ENCODE results near the gene MED15. TPM values are rescaled to one million over a fixed set of nuclear protein-coding genes. Genes with fewer than 3 reads are reported as not detected.

The MED15 gene
- total and polyA plus RNA-seq, 10 of the 15 experiments (the other 5 are each of a cell fraction or from before 2014, with no cell fraction given) = 1.4 to 75.2 (median 26.9) TPM

DNA sequence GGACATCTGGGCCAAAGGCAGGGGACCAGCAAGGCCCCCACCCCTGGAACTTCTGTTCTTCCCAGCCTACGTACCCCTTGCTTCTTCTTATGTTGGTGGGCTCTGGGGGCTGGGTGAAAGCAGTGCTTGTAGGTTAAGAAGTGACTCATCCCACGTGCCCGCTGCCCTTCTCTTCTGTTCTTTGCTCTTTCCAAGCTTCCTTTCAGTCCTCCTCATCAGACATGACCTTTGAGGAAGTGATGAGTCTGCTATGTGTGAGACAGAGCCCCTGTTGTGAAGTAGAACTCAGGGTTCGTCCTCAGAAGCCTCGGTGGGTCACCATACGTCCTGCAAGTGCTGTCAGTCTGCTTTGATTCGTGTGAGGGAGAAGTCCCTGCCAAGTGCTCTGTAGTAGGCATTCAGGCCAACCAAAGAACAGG lies 12.7 kb downstream of the MED15 start:
- no TSS peak for BruUV-seq (replicated peaks)
- peaks cover 24% of the 10 kb centered on the region for H3K4me1 ChIP-seq (ENCODE audit: control insufficient read depth, insufficient read depth, low read length)

More for the DNA sequence above, 12.7 kb downstream of the MED15 start:
- Histone ChIP-seq H3K9me3 (replicated peaks; ENCODE audit: control insufficient read depth, insufficient read depth, low read length) (no peaks in the 10 kb centered on the region), H3K36me3 (ENCODE audit: control insufficient read depth in 2 of 2, insufficient read depth in 2 of 2, low read length in 1 of 2) (peaks cover 14 to 16% of the 10 kb centered on the region in 2 experiments; a peak in 3 of 4 replicates), H2AFZ (ENCODE audit: control insufficient read depth, low read depth, low read length) (no peak overlapping the region), H3K4me2 (ENCODE audit: control insufficient read depth, insufficient read depth) (no peak overlapping the region), H3K4me3 (no peak overlapping the region), H3K9ac (ENCODE audit: control insufficient read depth, insufficient read depth, low read length) (no peak overlapping the region), H3K79me2 (ENCODE audit: control insufficient read depth, insufficient read depth, low read length) (peaks cover 71% of the 10 kb centered on the region), H3K27me3 (replicated peaks in 1 of 2; ENCODE audit: control insufficient read depth in 2 of 2, insufficient read depth in 2 of 2, low read length in 1 of 2) (no peaks in the 10 kb centered on the region), H3K27ac (ENCODE audit: control insufficient read depth, insufficient read depth) (no peak overlapping the region), H4K20me1 (ENCODE audit: control insufficient read depth, insufficient read depth) (peaks cover 8% of the 10 kb centered on the region)
- in situ Hi-C loops (cut with MboI) = no loop called here
- ATAC-seq = no peak
- ChIA-PET RAD21 (ENCODE audit: unreplicated experiment) (interaction anchor here (0.8 kb wide), 1 partner anchor 156 kb away, joined by 3 read pairs; no protein-coding TSS in a partner anchor), SMC1A (ENCODE audit: uncharacterized antibody, unreplicated experiment) (interaction anchor here (0.9 kb wide), 1 partner anchor 12 kb away, joined by 3 read pairs; no protein-coding TSS in a partner anchor), CTCF (no interaction called here), POLR2A (no interaction called here)
- 62% methylated on average over 7 of the region's 7 CpGs for WGBS (ENCODE audit: insufficient coverage, insufficient replicate concordance, low lambda C conversion rate, missing lambda C conversion rate)
- intact Hi-C loops (cut with micrococcal nuclease; ENCODE audit: unreplicated experiment) = no loop called here
- no peak for DNase-seq (ENCODE audit: low read depth, low spot score)
- TF ChIP-seq, protein P1, sequence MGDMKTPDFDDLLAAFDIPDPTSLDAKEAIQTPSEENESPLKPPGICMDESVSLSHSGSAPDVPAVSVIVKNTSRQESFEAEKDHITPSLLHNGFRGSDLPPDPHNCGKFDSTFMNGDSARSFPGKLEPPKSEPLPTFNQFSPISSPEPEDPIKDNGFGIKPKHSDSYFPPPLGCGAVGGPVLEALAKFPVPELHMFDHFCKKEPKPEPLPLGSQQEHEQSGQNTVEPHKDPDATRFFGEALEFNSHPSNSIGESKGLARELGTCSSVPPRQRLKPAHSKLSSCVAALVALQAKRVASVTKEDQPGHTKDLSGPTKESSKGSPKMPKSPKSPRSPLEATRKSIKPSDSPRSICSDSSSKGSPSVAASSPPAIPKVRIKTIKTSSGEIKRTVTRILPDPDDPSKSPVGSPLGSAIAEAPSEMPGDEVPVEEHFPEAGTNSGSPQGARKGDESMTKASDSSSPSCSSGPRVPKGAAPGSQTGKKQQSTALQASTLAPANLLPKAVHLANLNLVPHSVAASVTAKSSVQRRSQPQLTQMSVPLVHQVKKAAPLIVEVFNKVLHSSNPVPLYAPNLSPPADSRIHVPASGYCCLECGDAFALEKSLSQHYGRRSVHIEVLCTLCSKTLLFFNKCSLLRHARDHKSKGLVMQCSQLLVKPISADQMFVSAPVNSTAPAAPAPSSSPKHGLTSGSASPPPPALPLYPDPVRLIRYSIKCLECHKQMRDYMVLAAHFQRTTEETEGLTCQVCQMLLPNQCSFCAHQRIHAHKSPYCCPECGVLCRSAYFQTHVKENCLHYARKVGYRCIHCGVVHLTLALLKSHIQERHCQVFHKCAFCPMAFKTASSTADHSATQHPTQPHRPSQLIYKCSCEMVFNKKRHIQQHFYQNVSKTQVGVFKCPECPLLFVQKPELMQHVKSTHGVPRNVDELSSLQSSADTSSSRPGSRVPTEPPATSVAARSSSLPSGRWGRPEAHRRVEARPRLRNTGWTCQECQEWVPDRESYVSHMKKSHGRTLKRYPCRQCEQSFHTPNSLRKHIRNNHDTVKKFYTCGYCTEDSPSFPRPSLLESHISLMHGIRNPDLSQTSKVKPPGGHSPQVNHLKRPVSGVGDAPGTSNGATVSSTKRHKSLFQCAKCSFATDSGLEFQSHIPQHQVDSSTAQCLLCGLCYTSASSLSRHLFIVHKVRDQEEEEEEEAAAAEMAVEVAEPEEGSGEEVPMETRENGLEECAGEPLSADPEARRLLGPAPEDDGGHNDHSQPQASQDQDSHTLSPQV (IDR thresholded peaks at IDR 0.05) = no peak
- TF ChIP-seq ZNF622 (IDR thresholded peaks at IDR 0.05) = no peak
- TF ChIP-seq, protein P2, sequence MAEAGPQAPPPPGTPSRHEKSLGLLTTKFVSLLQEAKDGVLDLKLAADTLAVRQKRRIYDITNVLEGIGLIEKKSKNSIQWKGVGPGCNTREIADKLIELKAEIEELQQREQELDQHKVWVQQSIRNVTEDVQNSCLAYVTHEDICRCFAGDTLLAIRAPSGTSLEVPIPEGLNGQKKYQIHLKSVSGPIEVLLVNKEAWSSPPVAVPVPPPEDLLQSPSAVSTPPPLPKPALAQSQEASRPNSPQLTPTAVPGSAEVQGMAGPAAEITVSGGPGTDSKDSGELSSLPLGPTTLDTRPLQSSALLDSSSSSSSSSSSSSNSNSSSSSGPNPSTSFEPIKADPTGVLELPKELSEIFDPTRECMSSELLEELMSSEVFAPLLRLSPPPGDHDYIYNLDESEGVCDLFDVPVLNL (IDR thresholded peaks at IDR 0.05; ENCODE audit: low read depth, low read length) = no peak
- FAIRE-seq = no peak

All from GM12878 (cell line).